GM23338 (cell line): ENCODE data around the gene ANXA3. TPM values are rescaled to one million over a fixed set of nuclear protein-coding genes. Genes with fewer than 3 reads are reported as not detected.

Experiments
- ATAC-seq: fragments of 200-7000 bp; cut with Tn5 transposase; 3 replicates; pipeline ENCODE4 v1.9.1; 2020
- DNase-seq: peaks from one replicate; pipeline ENCODE4 v3.0.0-alpha.2; 2015; ENCODE audit warnings: low spot score
- H2AFZ ChIP-seq: fragments of 200-600 bp; sonication (generic); 2 replicates; pipeline ENCODE4 v1.8.0; 2016; ENCODE audit warnings: antibody characterized with exemption, mild to moderate bottlenecking, moderate library complexity
- H3F3A ChIP-seq: fragments of 200-600 bp; sonication (generic); replicated peaks from 2 replicates; pipeline ENCODE4 v1.8.0; 2017; ENCODE audit warnings: antibody characterized with exemption, mixed run types, low read depth
- H3K27ac ChIP-seq: fragments of 200-600 bp; sonication (generic); 2 replicates; pipeline ENCODE4 v1.6.1; 2016; ENCODE audit warnings: low read depth
- H3K27me3 ChIP-seq: fragments of 200-600 bp; sonication (generic); 2 replicates; pipeline ENCODE4 v1.8.0; 2016; ENCODE audit warnings: mild to moderate bottlenecking, mixed run types, moderate library complexity; ENCODE audit not compliant: insufficient read depth
- H3K36me3 ChIP-seq: fragments of 200-600 bp; sonication (generic); 2 replicates; pipeline ENCODE4 v1.8.0; 2016; ENCODE audit warnings: mild to moderate bottlenecking; ENCODE audit not compliant: insufficient read depth
- H3K4me1 ChIP-seq: fragments of 200-600 bp; sonication (generic); 2 replicates; pipeline ENCODE4 v1.8.0; 2016; ENCODE audit warnings: mild to moderate bottlenecking, moderate library complexity; ENCODE audit not compliant: insufficient read depth
- H3K4me2 ChIP-seq: fragments of 200-600 bp; sonication (generic); 2 replicates; pipeline ENCODE4 v1.7.1; 2017; ENCODE audit warnings: mixed run types
- H3K4me3 ChIP-seq: fragments of 200-600 bp; sonication (generic); 2 replicates; pipeline ENCODE4 v1.6.1; 2016; ENCODE audit warnings: mixed run types
- H3K79me2 ChIP-seq: fragments of 200-600 bp; sonication (generic); replicated peaks from 2 replicates; pipeline ENCODE4 v1.8.0; 2017; ENCODE audit warnings: mild to moderate bottlenecking; ENCODE audit not compliant: insufficient read depth
- H3K9me2 ChIP-seq: fragments of 200-600 bp; sonication (generic); 2 replicates; pipeline ENCODE4 v1.8.0; 2017; ENCODE audit not compliant: insufficient read depth
- H4K20me1 ChIP-seq: fragments of 200-600 bp; sonication (generic); replicated peaks from 2 replicates; pipeline ENCODE4 v1.8.0; 2017; ENCODE audit warnings: mild to moderate bottlenecking; ENCODE audit not compliant: insufficient read depth
- H3K27ac Mint-ChIP-seq: 2 replicates; pipeline ENCODE4 v1.8.0; 2020; ENCODE audit warnings: inconsistent platforms, mild to moderate bottlenecking, moderate library complexity, mixed read lengths
- H3K27me3 Mint-ChIP-seq: 3 replicates; pipeline ENCODE4 v1.8.0; 2022; ENCODE audit warnings: low read depth, mild to moderate bottlenecking, moderate library complexity, mixed read lengths, inconsistent platforms; ENCODE audit not compliant: insufficient read depth, poor library complexity
- H3K36me3 Mint-ChIP-seq: 3 replicates; pipeline ENCODE4 v1.8.0; 2021; ENCODE audit warnings: low read depth, mild to moderate bottlenecking, inconsistent platforms, moderate library complexity, mixed read lengths
- H3K4me1 Mint-ChIP-seq: 3 replicates; pipeline ENCODE4 v1.8.0; 2020; ENCODE audit warnings: mild to moderate bottlenecking, inconsistent platforms, mixed read lengths
- H3K4me3 Mint-ChIP-seq: 3 replicates; pipeline ENCODE4 v1.8.0; 2021; ENCODE audit warnings: moderate library complexity, mild to moderate bottlenecking, inconsistent platforms, mixed read lengths
- H3K9me3 Mint-ChIP-seq: 3 replicates; pipeline ENCODE4 v1.8.0; 2020; ENCODE audit warnings: moderate library complexity, mild to moderate bottlenecking, inconsistent platforms, mixed read lengths
- CREB1 ChIP-seq: fragments of 250-450 bp; sonication (Bioruptor Pico); IDR thresholded peaks from 2 replicates; pipeline ENCODE4 v1.5.0; 2020; ENCODE audit warnings: low read depth, mild to moderate bottlenecking, moderate library complexity
- CTCF ChIP-seq, 2 experiments: fragments of 200-600 bp in 1 of 2; sonication (generic) in 1 of 2; conservative IDR thresholded peaks; 2 replicates each; pipeline versions ENCODE4 v1.5.1 to v1.6.1; 2016 to 2017; ENCODE audit warnings: antibody characterized with exemption in 2 of 2, low read depth in 2 of 2, mild to moderate bottlenecking in 2 of 2, moderate library complexity in 1 of 2
- ETS1 ChIP-seq: IDR thresholded peaks from 2 replicates; pipeline ENCODE4 v1.6.1; 2016; ENCODE audit warnings: antibody characterized with exemption
- EZH2 ChIP-seq: fragments of 200-600 bp; sonication (generic); IDR thresholded peaks from one replicate; pipeline ENCODE4 v1.8.0; 2017; ENCODE audit warnings: antibody characterized with exemption, mild to moderate bottlenecking, low read depth; ENCODE audit not compliant: unreplicated experiment
- EZH2phosphoT487 ChIP-seq: fragments of 200-600 bp; sonication (generic); IDR thresholded peaks from one replicate; pipeline ENCODE4 v1.8.1; 2018; ENCODE audit warnings: antibody characterized with exemption; ENCODE audit not compliant: unreplicated experiment
- JUNB ChIP-seq: IDR thresholded peaks from one replicate; pipeline ENCODE4 v1.6.1; 2016; ENCODE audit warnings: antibody characterized with exemption; ENCODE audit not compliant: unreplicated experiment
- NANOG ChIP-seq: IDR thresholded peaks from 2 replicates; pipeline ENCODE4 v1.6.1; 2016; ENCODE audit warnings: antibody characterized with exemption, borderline replicate concordance
- POLR2AphosphoS5 ChIP-seq: IDR thresholded peaks from 2 replicates; pipeline ENCODE4 v1.6.1; 2016; ENCODE audit warnings: antibody characterized with exemption, low read depth
- REST ChIP-seq: IDR thresholded peaks from one replicate; pipeline ENCODE4 v1.6.1; 2018; ENCODE audit warnings: antibody characterized with exemption; ENCODE audit not compliant: unreplicated experiment
- STAT1 ChIP-seq: IDR thresholded peaks from one replicate; pipeline ENCODE4 v1.6.1; 2016; ENCODE audit warnings: antibody characterized with exemption; ENCODE audit not compliant: unreplicated experiment
- ZNF114 ChIP-seq: fragments of 250-450 bp; sonication (Bioruptor Pico); IDR thresholded peaks from 2 replicates; pipeline ENCODE4 v1.5.0; 2020; ENCODE audit warnings: mild to moderate bottlenecking, moderate library complexity
- ZNF331 ChIP-seq: fragments of 250-450 bp; sonication (Bioruptor Pico); IDR thresholded peaks from 2 replicates; pipeline ENCODE4 v1.5.0; 2020; ENCODE audit warnings: low read depth, mild to moderate bottlenecking, moderate library complexity
- polyA plus RNA-seq: library from polyadenylated mRNA; unstranded; fragments of >200 nt; fragmentation: Nextera tagmentation; extraction: Ambion mirVana; gene quantifications from 2 replicates; pipeline ENCODE4 v1.2.1, GENCODE V29; 2016
- total RNA-seq: library from RNA; depleted of rRNA; stranded (reverse); fragments of >200 nt; shearing (Covaris generic); gene quantifications from 2 replicates; pipeline ENCODE4 v1.2.3, GENCODE V29; 2014

The ANXA3 gene
- total and polyA plus RNA-seq, 2 experiments from 2014 or later = 20.3 to 31.5 TPM

GRCh38 chr4:78602334-78602733 lies 50.8 kb downstream of the ANXA3 start:
- Histone ChIP-seq H3K9me2 (no peaks in the 10 kb centered on the region; the same call in 1 of the 2 replicates), H3K27me3 (no peaks in the 10 kb centered on the region), H3K4me3 (no peak overlapping the region), H3K4me1 (no peaks in the 10 kb centered on the region), H2AFZ (no peak overlapping the region), H3K79me2 (no peaks in the 10 kb centered on the region), H3K4me2 (no peak overlapping the region), H3K36me3 (no peaks in the 10 kb centered on the region), H4K20me1 (no peaks in the 10 kb centered on the region), H3K27ac (no peak overlapping the region), H3F3A (no peaks in the 10 kb centered on the region)
- Mint-ChIP-seq H3K36me3 (peaks cover 8% of the 10 kb centered on the region; the same call in 1 of the 3 replicates), H3K4me3 (no peak overlapping the region), H3K27me3 (peaks cover 2% of the 10 kb centered on the region), H3K4me1 (no peaks in the 10 kb centered on the region), H3K9me3 (no peaks in the 10 kb centered on the region), H3K27ac (no peak overlapping the region)
- ATAC-seq (no peak), DNase-seq (no peak)
- TF ChIP-seq CTCF (conservative IDR thresholded peaks at IDR 0.05; ENCODE audit: low read depth in 2 of 2) (no peak), STAT1 (no peak), POLR2AphosphoS5 (no peak), ETS1 (no peak), REST (no peak), ZNF114 (CRISPR knock-in tag) (no peak)

- no peaks in the 10 kb centered on the region for H3K27me3 ChIP-seq
- H3K36me3 ChIP-seq = no peaks in the 10 kb centered on the region
- no peaks in the 10 kb centered on the region for H3K27me3 Mint-ChIP-seq
- H3K36me3 Mint-ChIP-seq = peaks cover 3% of the 10 kb centered on the region; the same call in 1 of the 3 replicates
- ATAC-seq (no peak), DNase-seq (no peak)
- no peak overlapping the region for H3K4me3 ChIP-seq
- H3F3A ChIP-seq = no peaks in the 10 kb centered on the region
- H4K20me1 ChIP-seq = no peaks in the 10 kb centered on the region
- no peak overlapping the region for H3K27ac ChIP-seq
- no peaks in the 10 kb centered on the region for H3K9me3 Mint-ChIP-seq
- no peaks in the 10 kb centered on the region for H3K79me2 ChIP-seq
- H3K4me1 ChIP-seq = no peaks in the 10 kb centered on the region
- H3K4me2 ChIP-seq = no peak overlapping the region
- H3K9me2 ChIP-seq = no peaks in the 10 kb centered on the region; the same call in 1 of the 2 replicates
- no peak overlapping the region for H2AFZ ChIP-seq
- no peak overlapping the region for H3K4me3 Mint-ChIP-seq
- H3K4me1 Mint-ChIP-seq = no peaks in the 10 kb centered on the region
- no peak overlapping the region for H3K27ac Mint-ChIP-seq
- TF ChIP-seq EZH2phosphoT487 (no peak), ZNF331 (CRISPR knock-in tag) (no peak), CREB1 (no peak), STAT1 (no peak), NANOG (no peak), ZNF114 (CRISPR knock-in tag) (no peak), JUNB (no peak), POLR2AphosphoS5 (no peak), ETS1 (no peak), EZH2 (no peak), CTCF (conservative IDR thresholded peaks at IDR 0.05; ENCODE audit: low read depth in 2 of 2) (no peak)
These were observed 51.8 kb downstream of the ANXA3 start for GRCh38 chr4:78603384-78603783.
